ENCODE results near the gene SVOP. TPM values are rescaled to one million over a fixed set of nuclear protein-coding genes. Genes with fewer than 3 reads are reported as not detected.
"Not testable (repeated sequence)": the region's sequence is repeated elsewhere in the genome, so short reads cannot be mapped to it uniquely, and the experiment has no call there.

The SVOP gene
- polyA plus RNA-seq (ENCODE audit: insufficient read length in 12 of 12), result under 1 TPM in 10 of 12 donors, not detected in 2; 0.04 to 0.81 (median 0.20) TPM
- long read RNA-seq, donor 1, full-length matches to known transcripts, result 2 of 2 reads
- long read RNA-seq, donor 1, partial matches to known transcripts, result 0 of 2 reads
- long read RNA-seq, donor 1, other reads (novel, unspliced or antisense), result 0 of 2 reads
- long read RNA-seq, donor 2, result 0 reads
- long read RNA-seq, donor 3, result 0 reads
- long read RNA-seq, donor 4, result 0 reads
- long read RNA-seq, donor 5, result 0 reads
- long read RNA-seq, donor 6, full-length matches to known transcripts, result 1 of 1 reads
- long read RNA-seq, donor 6, partial matches to known transcripts, result 0 of 1 reads
- long read RNA-seq, donor 6, other reads (novel, unspliced or antisense), result 0 of 1 reads
- long read RNA-seq, donor 7, result 0 reads
- long read RNA-seq, donor 8, result 0 reads
- long read RNA-seq, donor 9, result 0 reads
- long read RNA-seq, donor 10, result 0 reads
- long read RNA-seq, donor 11, full-length matches to known transcripts, result 1 of 1 reads
- long read RNA-seq, donor 11, partial matches to known transcripts, result 0 of 1 reads
- long read RNA-seq, donor 11, other reads (novel, unspliced or antisense), result 0 of 1 reads

GRCh38 chr12:109020796-109021380, at the start of gene SVOP:
Gene SVOP, minus strand, starts transcription at chr12:109021068. Its CDS starts 200 bp downstream, at chr12:109020868.
- DNase-seq, result peak; percentile 77

- DNase-seq, result no peak
Observed at GRCh38 chr12:109069307-109070271, 48.7 kb upstream of the SVOP start.

- no peak for DNase-seq
Observed at GRCh38 chr12:109065853-109066193, 45.0 kb upstream of the SVOP start.

GRCh38 chr12:109065154-109065852, 44.4 kb upstream of the SVOP start:
- no peak for DNase-seq

GRCh38 chr12:109064143-109064542, 43.3 kb upstream of the SVOP start:
- DNase-seq, result no peak

- DNase-seq, result no peak
Observed at GRCh38 chr12:109058773-109059172, 37.9 kb upstream of the SVOP start.

GRCh38 chr12:109057376-109057775, 36.5 kb upstream of the SVOP start:
- DNase-seq, result no peak

- no peak for DNase-seq
Observed at GRCh38 chr12:109056891-109057290, 36.0 kb upstream of the SVOP start.

GRCh38 chr12:109054520-109054919, 33.7 kb upstream of the SVOP start:
- DNase-seq, result no peak

- not testable (repeated sequence) for DNase-seq
Observed at GRCh38 chr12:109054124-109054513, 33.3 kb upstream of the SVOP start.

- DNase-seq, result no peak
Observed at GRCh38 chr12:109053382-109054123, 32.7 kb upstream of the SVOP start.

GRCh38 chr12:109052414-109053323, 31.8 kb upstream of the SVOP start, which contains the start of gene USP30:
Gene USP30, plus strand, starts transcription at chr12:109052576. Its CDS starts 103 bp downstream, at chr12:109052679.
- DNase-seq, result peak; percentile 91

GRCh38 chr12:109052097-109052413, 31.2 kb upstream of the SVOP start:
- no peak for DNase-seq

GRCh38 chr12:109049794-109050193, 28.9 kb upstream of the SVOP start:
- DNase-seq, result not testable (repeated sequence)

GRCh38 chr12:109048706-109049105, 27.8 kb upstream of the SVOP start:
- not testable (repeated sequence) for DNase-seq

GRCh38 chr12:109047081-109047805, 26.4 kb upstream of the SVOP start:
- no peak for DNase-seq

- no peak for DNase-seq
Observed at GRCh38 chr12:109044241-109044640, 23.4 kb upstream of the SVOP start.

GRCh38 chr12:109036975-109037374, 16.1 kb upstream of the SVOP start:
- no peak for DNase-seq

Data from muscle of arm (tissue), 14 donors.